Gastroesophageal sphincter (tissue), 4 donors: ENCODE measurements around the gene TMEM154. TPM values are rescaled to one million over a fixed set of nuclear protein-coding genes. Genes with fewer than 3 reads are reported as not detected.

Experiments
- ATAC-seq: fragments of 150-250 bp; one replicate; pipeline ENCODE4 v1.9.1; 2016; ENCODE audit warnings: mild to moderate bottlenecking, moderate library complexity
- H3K27ac ChIP-seq, 4 donors: fragments of 200-600 bp; sonication (generic) in 3 of 4; 1 replicate in 3 of 4; 2 replicates in 1 of 4; pipeline ENCODE4 v1.5.1; 2016 to 2019
- H3K27me3 ChIP-seq: fragments of 200-600 bp; sonication (generic); one replicate; pipeline ENCODE4 v1.5.1; 2019
- H3K36me3 ChIP-seq, 2 donors: fragments of 200-600 bp; sonication (generic); one replicate each; pipeline ENCODE4 v1.5.1; 2019; ENCODE audit warnings: control low read depth in 1 of 2
- H3K4me1 ChIP-seq, 3 donors: fragments of 200-600 bp; sonication (generic); 1 replicate in 2 of 3; 2 replicates in 1 of 3; pipeline ENCODE4 v1.5.1; 2016 to 2019; ENCODE audit warnings: control low read depth in 2 of 3
- H3K4me3 ChIP-seq, 2 donors: fragments of 200-600 bp; sonication (generic); one replicate each; pipeline ENCODE4 v1.5.1; 2019; ENCODE audit warnings: mild to moderate bottlenecking in 1 of 2, moderate library complexity in 1 of 2
- H3K9me3 ChIP-seq, 3 donors: fragments of 200-600 bp; sonication (generic); one replicate each; pipeline ENCODE4 v1.5.1; 2017 to 2019; ENCODE audit warnings: control low read depth in 2 of 3
- EP300 ChIP-seq: sonication (generic); formaldehyde crosslinking; IDR thresholded peaks from one replicate; pipeline ENCODE4 v1.6.1; 2017; ENCODE audit warnings: antibody characterized with exemption, mild to moderate bottlenecking
- POLR2A ChIP-seq, 2 donors: fragments of 450-650 bp; IDR thresholded peaks; one replicate each; pipeline ENCODE4 v1.6.1; 2017; ENCODE audit warnings: antibody characterized with exemption in 2 of 2, mild to moderate bottlenecking in 2 of 2, moderate library complexity in 1 of 2
- POLR2AphosphoS5 ChIP-seq: sonication (generic); formaldehyde crosslinking; IDR thresholded peaks from one replicate; pipeline ENCODE4 v1.6.1; 2017; ENCODE audit warnings: antibody characterized with exemption
- WGBS, 2 donors: methylation state at CpG; one replicate each; pipeline ENCODE4 v1.1.5; 2018; ENCODE audit warnings: low coverage in 1 of 2; 5-methylcytosine and 5-hydroxymethylcytosine counted together
- total RNA-seq, 4 donors: library from RNA; depleted of rRNA; stranded (reverse); fragments of >200 nt; gene quantifications; one replicate each; pipeline ENCODE4 v1.1.0, GENCODE V29; 2016
- TF ChIP-seq, protein P1 (sequence below), 4 experiments: fragments of 200-600 bp in 2 of 4; fragments of 450-650 bp in 2 of 4; sonication (generic) in 1 of 4; IDR thresholded peaks; one replicate each; pipeline ENCODE4 v1.5.1; 2017 to 2019; ENCODE audit warnings: antibody characterized with exemption in 4 of 4, mild to moderate bottlenecking in 2 of 4, moderate library complexity in 2 of 4

Gene TMEM154
- total RNA-seq, 4 donors from 2014 or later = 0.77 to 13.6 (median 3.8) TPM

DNA sequence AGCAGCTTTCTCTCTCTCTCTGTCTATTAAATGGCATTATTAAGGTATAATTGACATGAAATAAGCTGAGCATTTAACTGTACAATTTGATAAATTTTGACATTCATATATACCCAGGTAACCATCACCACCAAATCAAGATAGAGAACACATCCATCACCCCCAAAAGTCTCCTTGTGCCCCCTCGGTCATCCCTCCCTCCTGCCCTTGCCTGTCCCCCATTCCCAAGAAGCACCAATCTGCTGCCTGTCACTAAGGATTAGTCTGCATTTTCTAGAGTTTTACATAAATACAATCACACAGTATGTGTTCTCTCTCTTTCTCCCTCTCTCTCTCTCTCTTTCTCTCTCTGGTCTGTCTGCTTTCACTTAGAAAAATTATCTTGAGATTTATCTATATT is 25.0 kb upstream of the TMEM154 start:
- ATAC-seq = no peak
- Histone ChIP-seq H3K9me3 (peaks cover 0 to 8% (median 0%) of the 10 kb centered on the region in 3 donors), H3K4me1 (no peaks in the 10 kb centered on the region), H3K27ac (no peak overlapping the region), H3K27me3 (peaks cover 20% of the 10 kb centered on the region), H3K36me3 (no peaks in the 10 kb centered on the region), H3K4me3 (no peak overlapping the region)
- 50 to 78% methylated on average over 1 of the region's 1 CpG for WGBS, 2 donors
- TF ChIP-seq POLR2A (IDR thresholded peaks at IDR 0.05) = no peak
- TF ChIP-seq EP300 = no peak
- TF ChIP-seq, protein P1, sequence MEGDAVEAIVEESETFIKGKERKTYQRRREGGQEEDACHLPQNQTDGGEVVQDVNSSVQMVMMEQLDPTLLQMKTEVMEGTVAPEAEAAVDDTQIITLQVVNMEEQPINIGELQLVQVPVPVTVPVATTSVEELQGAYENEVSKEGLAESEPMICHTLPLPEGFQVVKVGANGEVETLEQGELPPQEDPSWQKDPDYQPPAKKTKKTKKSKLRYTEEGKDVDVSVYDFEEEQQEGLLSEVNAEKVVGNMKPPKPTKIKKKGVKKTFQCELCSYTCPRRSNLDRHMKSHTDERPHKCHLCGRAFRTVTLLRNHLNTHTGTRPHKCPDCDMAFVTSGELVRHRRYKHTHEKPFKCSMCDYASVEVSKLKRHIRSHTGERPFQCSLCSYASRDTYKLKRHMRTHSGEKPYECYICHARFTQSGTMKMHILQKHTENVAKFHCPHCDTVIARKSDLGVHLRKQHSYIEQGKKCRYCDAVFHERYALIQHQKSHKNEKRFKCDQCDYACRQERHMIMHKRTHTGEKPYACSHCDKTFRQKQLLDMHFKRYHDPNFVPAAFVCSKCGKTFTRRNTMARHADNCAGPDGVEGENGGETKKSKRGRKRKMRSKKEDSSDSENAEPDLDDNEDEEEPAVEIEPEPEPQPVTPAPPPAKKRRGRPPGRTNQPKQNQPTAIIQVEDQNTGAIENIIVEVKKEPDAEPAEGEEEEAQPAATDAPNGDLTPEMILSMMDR (IDR thresholded peaks at IDR 0.05) = no peak
- TF ChIP-seq POLR2AphosphoS5 = no peak

DNA sequence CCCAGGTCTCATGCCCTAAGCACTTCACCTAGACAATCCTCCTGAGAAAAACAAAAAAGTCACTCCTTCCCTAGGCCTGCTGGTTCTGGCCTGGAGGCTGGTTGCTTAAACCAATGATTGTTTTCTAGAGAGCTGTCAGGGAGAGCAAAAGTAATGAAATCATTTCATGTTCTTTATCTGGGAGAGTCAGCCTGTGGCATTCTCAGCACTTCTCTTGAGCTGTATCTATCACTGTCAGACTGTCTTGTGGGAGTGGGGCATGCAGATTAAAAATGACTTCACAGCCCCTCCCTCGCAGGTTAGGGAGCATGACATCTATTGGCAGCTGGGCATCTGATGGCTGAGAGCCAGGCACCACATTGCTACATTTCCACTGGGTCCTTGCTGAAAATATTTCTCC is 20.4 kb upstream of the TMEM154 start:
- H3K27ac ChIP-seq = no peak overlapping the region
- H3K36me3 ChIP-seq = no peaks in the 10 kb centered on the region
- H3K4me1 ChIP-seq = no peaks in the 10 kb centered on the region
- TF ChIP-seq POLR2AphosphoS5 = no peak
- TF ChIP-seq EP300 = no peak
- TF ChIP-seq, protein P1 (IDR thresholded peaks at IDR 0.05) = no peak
- no peak for TF ChIP-seq POLR2A (IDR thresholded peaks at IDR 0.05)
- ATAC-seq = no peak
- H3K27me3 ChIP-seq = peaks cover 20% of the 10 kb centered on the region
- peaks cover 0 to 8% (median 0%) of the 10 kb centered on the region in 3 donors for H3K9me3 ChIP-seq
- no peak overlapping the region for H3K4me3 ChIP-seq
- WGBS, 2 donors = 57 to 70% methylated on average over 1 of the region's 1 CpG

DNA sequence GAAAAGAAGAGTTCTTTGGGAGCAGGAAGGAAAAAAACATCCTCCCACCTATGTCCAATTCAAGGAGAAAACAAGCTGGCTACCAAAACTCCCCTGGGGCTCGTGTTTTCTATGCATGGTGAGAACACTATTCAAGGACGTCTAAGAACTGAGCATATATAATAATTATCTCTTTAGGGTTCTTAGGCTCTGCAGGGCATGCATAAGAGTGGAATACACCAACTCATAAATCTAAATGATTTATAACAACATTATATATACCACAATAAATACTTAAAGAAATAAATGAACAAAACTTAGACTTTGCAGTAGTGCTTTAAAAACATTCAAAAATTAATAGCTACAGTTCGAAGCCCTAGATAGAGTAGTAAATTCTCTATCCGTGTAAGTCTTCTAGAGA is 19.5 kb upstream of the TMEM154 start:
- ATAC-seq = no peak
- Histone ChIP-seq H3K4me1 (no peaks in the 10 kb centered on the region), H3K9me3 (peaks cover 0 to 6% (median 0%) of the 10 kb centered on the region in 3 donors), H3K36me3 (no peaks in the 10 kb centered on the region), H3K27ac (no peak overlapping the region), H3K27me3 (peaks cover 18% of the 10 kb centered on the region), H3K4me3 (no peak overlapping the region)
- TF ChIP-seq EP300 (no peak), POLR2A (IDR thresholded peaks at IDR 0.05) (no peak), POLR2AphosphoS5 (no peak)
- TF ChIP-seq, protein P1 (IDR thresholded peaks at IDR 0.05) = no peak
- 64% methylated on average over 2 to 4 of the region's 4 CpGs for WGBS, 2 donors

DNA sequence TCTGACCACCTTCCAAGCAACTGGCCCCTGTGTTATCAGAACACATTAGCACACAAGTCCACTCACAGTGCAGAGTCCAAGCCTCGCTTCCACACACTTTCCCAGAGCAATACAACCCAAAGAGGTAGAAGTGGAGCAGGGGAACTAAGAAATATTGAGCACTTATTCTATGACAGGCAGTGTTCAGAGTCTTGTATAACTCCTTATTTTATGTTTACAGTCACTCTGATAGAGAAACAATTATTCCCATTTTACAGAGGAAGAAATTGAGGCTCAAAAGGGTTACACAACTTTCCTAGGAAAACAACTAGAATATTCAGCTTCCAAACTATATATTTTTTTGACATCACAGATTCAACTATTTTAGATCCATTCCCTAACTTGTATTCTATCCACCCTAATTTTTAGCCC is 18.3 kb upstream of the TMEM154 start:
- Histone ChIP-seq H3K4me3 (no peak overlapping the region), H3K27me3 (peaks cover 11% of the 10 kb centered on the region), H3K27ac (no peak overlapping the region), H3K4me1 (no peaks in the 10 kb centered on the region), H3K36me3 (no peaks in the 10 kb centered on the region), H3K9me3 (no peaks in the 10 kb centered on the region)
- 0% methylated on average over 1 of the region's 1 CpG for WGBS, 2 donors
- no peak for ATAC-seq
- no peak for TF ChIP-seq EP300
- no peak for TF ChIP-seq POLR2A (IDR thresholded peaks at IDR 0.05)
- TF ChIP-seq POLR2AphosphoS5 = no peak
- TF ChIP-seq, protein P1 (IDR thresholded peaks at IDR 0.05) = no peak

DNA sequence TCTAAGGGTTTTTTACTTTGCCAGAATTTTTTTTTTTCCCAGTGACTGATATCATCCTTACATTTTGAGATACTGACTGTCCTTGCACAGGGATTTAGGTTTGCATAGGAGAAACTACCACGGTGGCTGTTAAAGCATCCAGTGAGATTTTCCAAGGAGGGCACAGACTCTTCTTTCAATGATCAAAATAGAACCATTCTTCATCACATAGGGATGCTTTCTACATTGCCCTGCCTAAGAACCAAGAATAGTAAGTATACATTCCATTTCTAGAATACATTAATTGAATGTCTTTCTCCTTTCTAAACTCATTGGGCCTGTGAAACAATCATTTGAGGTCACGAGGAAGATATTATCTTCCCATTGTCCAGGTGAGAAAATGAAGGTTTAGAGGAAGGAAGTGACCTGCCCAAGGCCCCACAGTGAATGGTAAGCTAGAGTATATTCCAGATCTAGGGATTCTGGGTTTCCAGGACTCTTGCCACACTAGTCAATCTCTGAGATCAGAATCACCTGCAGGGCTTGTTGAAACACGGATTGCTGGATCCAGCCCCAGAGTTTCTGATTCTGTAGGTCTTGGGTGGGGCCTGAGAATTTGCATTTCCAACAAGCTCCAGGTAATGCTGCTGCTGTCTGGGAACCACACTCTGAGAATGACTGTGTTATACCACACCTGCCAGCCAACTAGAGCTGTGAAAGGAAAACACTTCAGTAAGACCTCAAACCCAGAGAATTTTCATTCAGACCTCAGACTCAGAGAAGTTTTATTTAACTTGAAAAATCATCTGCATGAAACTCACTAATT is 17.7 kb upstream of the TMEM154 start:
- TF ChIP-seq POLR2A (IDR thresholded peaks at IDR 0.05) (no peak), POLR2AphosphoS5 (no peak), EP300 (no peak)
- TF ChIP-seq, protein P1 (IDR thresholded peaks at IDR 0.05) = no peak
- no peaks in the 10 kb centered on the region for H3K9me3 ChIP-seq
- no peak overlapping the region for H3K27ac ChIP-seq
- WGBS, 2 donors = 78 to 82% methylated on average over 1 to 3 of the region's 3 CpGs
- no peak for ATAC-seq
- H3K4me1 ChIP-seq = no peaks in the 10 kb centered on the region
- H3K27me3 ChIP-seq = peaks cover 9% of the 10 kb centered on the region
- H3K4me3 ChIP-seq = no peak overlapping the region
- no peaks in the 10 kb centered on the region for H3K36me3 ChIP-seq
